ENCODE data around the gene TSC2. TPM values are rescaled to one million over a fixed set of nuclear protein-coding genes. Genes with fewer than 3 reads are reported as not detected.
"Not testable (repeated sequence)": the region's sequence is repeated elsewhere in the genome, so short reads cannot be mapped to it uniquely, and the experiment has no call there.

Gene TSC2
- total and polyA plus RNA-seq, 5 donors from 2014 or later: 22.7 to 133 (median 26.6) TPM

GRCh38 chr16:2111412-2112335, 63.9 kb downstream of the TSC2 start:
- not testable (repeated sequence) for H3K27ac Mint-ChIP-seq

GRCh38 chr16:2112539-2113106, 64.8 kb downstream of the TSC2 start:
- not testable (repeated sequence) for H3K27me3 Mint-ChIP-seq; H3K4me3 ChIP-seq (ENCODE audit: low read depth, low read length); H3K27ac ChIP-seq (ENCODE audit: insufficient read depth, low read length, poor library complexity, severe bottlenecking); H3K36me3 ChIP-seq (ENCODE audit: control insufficient read depth, insufficient read depth, low read length); H3K27ac Mint-ChIP-seq; H3K9me3 Mint-ChIP-seq; H3K36me3 Mint-ChIP-seq; ATAC-seq (ENCODE audit: low read depth in 2 of 2); H3K4me1 ChIP-seq (ENCODE audit: control insufficient read depth, insufficient read depth, low read length, poor library complexity, severe bottlenecking); H3K4me3 Mint-ChIP-seq; H3K4me1 Mint-ChIP-seq; H3K27me3 ChIP-seq (ENCODE audit: control insufficient read depth, insufficient read depth, low read length); H3K9me3 ChIP-seq (ENCODE audit: control insufficient read depth in 2 of 2, low read length in 2 of 2); DNase-seq

More at GRCh38 chr16:2111412-2112335, 63.9 kb downstream of the TSC2 start:
- not testable (repeated sequence) for H3K36me3 ChIP-seq (ENCODE audit: control insufficient read depth, insufficient read depth, low read length); H3K27me3 Mint-ChIP-seq; H3K36me3 Mint-ChIP-seq; ATAC-seq (ENCODE audit: low read depth in 2 of 2); H3K4me1 ChIP-seq (ENCODE audit: control insufficient read depth, insufficient read depth, low read length, poor library complexity, severe bottlenecking); DNase-seq; H3K9me3 ChIP-seq (ENCODE audit: control insufficient read depth in 2 of 2, low read length in 2 of 2); H3K9me3 Mint-ChIP-seq; H3K4me3 Mint-ChIP-seq; H3K27me3 ChIP-seq (ENCODE audit: control insufficient read depth, insufficient read depth, low read length); H3K27ac ChIP-seq (ENCODE audit: insufficient read depth, low read length, poor library complexity, severe bottlenecking); H3K4me1 Mint-ChIP-seq; H3K4me3 ChIP-seq (ENCODE audit: low read depth, low read length)

GRCh38 chr16:2114225-2114624, 66.4 kb downstream of the TSC2 start:
- not testable (repeated sequence) for H3K4me1 Mint-ChIP-seq; H3K27ac Mint-ChIP-seq; H3K27me3 Mint-ChIP-seq; H3K36me3 Mint-ChIP-seq; ATAC-seq (ENCODE audit: low read depth in 2 of 2); H3K4me3 ChIP-seq (ENCODE audit: low read depth, low read length); H3K27ac ChIP-seq (ENCODE audit: insufficient read depth, low read length, poor library complexity, severe bottlenecking); H3K9me3 ChIP-seq (ENCODE audit: control insufficient read depth in 2 of 2, low read length in 2 of 2); H3K9me3 Mint-ChIP-seq; H3K36me3 ChIP-seq (ENCODE audit: control insufficient read depth, insufficient read depth, low read length); DNase-seq; H3K4me1 ChIP-seq (ENCODE audit: control insufficient read depth, insufficient read depth, low read length, poor library complexity, severe bottlenecking); H3K4me3 Mint-ChIP-seq; H3K27me3 ChIP-seq (ENCODE audit: control insufficient read depth, insufficient read depth, low read length)

GRCh38 chr16:2114885-2115590, 67.3 kb downstream of the TSC2 start:
- not testable (repeated sequence) for H3K9me3 ChIP-seq (ENCODE audit: control insufficient read depth in 2 of 2, low read length in 2 of 2); DNase-seq; H3K36me3 Mint-ChIP-seq; H3K4me1 Mint-ChIP-seq; H3K36me3 ChIP-seq (ENCODE audit: control insufficient read depth, insufficient read depth, low read length); H3K4me3 Mint-ChIP-seq; ATAC-seq (ENCODE audit: low read depth in 2 of 2); H3K4me1 ChIP-seq (ENCODE audit: control insufficient read depth, insufficient read depth, low read length, poor library complexity, severe bottlenecking); H3K27me3 ChIP-seq (ENCODE audit: control insufficient read depth, insufficient read depth, low read length); H3K9me3 Mint-ChIP-seq; H3K27me3 Mint-ChIP-seq; H3K4me3 ChIP-seq (ENCODE audit: low read depth, low read length); H3K27ac ChIP-seq (ENCODE audit: insufficient read depth, low read length, poor library complexity, severe bottlenecking)
- peak overlapping the region in 1 of 3 donors; percentile 25 for H3K27ac Mint-ChIP-seq

GRCh38 chr16:2115591-2115973, 67.8 kb downstream of the TSC2 start:
- H3K36me3 Mint-ChIP-seq: no peaks in the 10 kb centered on the region
- DNase-seq: no peak
- no peak overlapping the region for H3K4me3 Mint-ChIP-seq
- Histone ChIP-seq H3K4me1 (ENCODE audit: control insufficient read depth, insufficient read depth, low read length, poor library complexity, severe bottlenecking) (no peaks in the 10 kb centered on the region), H3K27ac (ENCODE audit: insufficient read depth, low read length, poor library complexity, severe bottlenecking) (no peak overlapping the region), H3K4me3 (ENCODE audit: low read depth, low read length) (no peak overlapping the region), H3K27me3 (ENCODE audit: control insufficient read depth, insufficient read depth, low read length) (no peaks in the 10 kb centered on the region), H3K9me3 (ENCODE audit: control insufficient read depth in 2 of 2, low read length in 2 of 2) (no peaks in the 10 kb centered on the region), H3K36me3 (ENCODE audit: control insufficient read depth, insufficient read depth, low read length) (no peaks in the 10 kb centered on the region)
- H3K27ac Mint-ChIP-seq: no peak overlapping the region
- no peaks in the 10 kb centered on the region for H3K9me3 Mint-ChIP-seq
- peaks cover 0 to 4% (median 0%) of the 10 kb centered on the region in 4 donors for H3K4me1 Mint-ChIP-seq
- H3K27me3 Mint-ChIP-seq: no peaks in the 10 kb centered on the region
- no peak for ATAC-seq (ENCODE audit: low read depth in 2 of 2)

GRCh38 chr16:2116428-2116827, 68.6 kb downstream of the TSC2 start:
- H3K36me3 Mint-ChIP-seq; H3K27me3 ChIP-seq (ENCODE audit: control insufficient read depth, insufficient read depth, low read length); H3K4me1 ChIP-seq (ENCODE audit: control insufficient read depth, insufficient read depth, low read length, poor library complexity, severe bottlenecking); H3K9me3 Mint-ChIP-seq; ATAC-seq (ENCODE audit: low read depth in 2 of 2); H3K27ac Mint-ChIP-seq; H3K9me3 ChIP-seq (ENCODE audit: control insufficient read depth in 2 of 2, low read length in 2 of 2); H3K4me3 Mint-ChIP-seq; H3K27me3 Mint-ChIP-seq; H3K36me3 ChIP-seq (ENCODE audit: control insufficient read depth, insufficient read depth, low read length); H3K27ac ChIP-seq (ENCODE audit: insufficient read depth, low read length, poor library complexity, severe bottlenecking); H3K4me3 ChIP-seq (ENCODE audit: low read depth, low read length); DNase-seq; H3K4me1 Mint-ChIP-seq: not testable (repeated sequence)

GRCh38 chr16:2117341-2117740, 69.6 kb downstream of the TSC2 start:
- DNase-seq; H3K36me3 Mint-ChIP-seq; H3K4me3 Mint-ChIP-seq; H3K27ac ChIP-seq (ENCODE audit: insufficient read depth, low read length, poor library complexity, severe bottlenecking); H3K27me3 Mint-ChIP-seq; H3K4me1 ChIP-seq (ENCODE audit: control insufficient read depth, insufficient read depth, low read length, poor library complexity, severe bottlenecking); H3K9me3 Mint-ChIP-seq; H3K27ac Mint-ChIP-seq; H3K27me3 ChIP-seq (ENCODE audit: control insufficient read depth, insufficient read depth, low read length); ATAC-seq (ENCODE audit: low read depth in 2 of 2); H3K4me1 Mint-ChIP-seq; H3K4me3 ChIP-seq (ENCODE audit: low read depth, low read length); H3K36me3 ChIP-seq (ENCODE audit: control insufficient read depth, insufficient read depth, low read length); H3K9me3 ChIP-seq (ENCODE audit: control insufficient read depth in 2 of 2, low read length in 2 of 2): not testable (repeated sequence)
